GM21717 (cell line): ENCODE measurements around the gene CCDC28B.
"Not testable (repeated sequence)": the region's sequence is repeated elsewhere in the genome, so short reads cannot be mapped to it uniquely, and the experiment has no call there.

ENCODE experiments used
- ATAC-seq: cut with Tn5 transposase; IDR thresholded peaks from one replicate; pipeline ENCODE4 v1.9.1; 2021; ENCODE audit warnings: mild to moderate bottlenecking, moderate library complexity; ENCODE audit not compliant: unreplicated experiment

CCDC28B gene

DNA sequence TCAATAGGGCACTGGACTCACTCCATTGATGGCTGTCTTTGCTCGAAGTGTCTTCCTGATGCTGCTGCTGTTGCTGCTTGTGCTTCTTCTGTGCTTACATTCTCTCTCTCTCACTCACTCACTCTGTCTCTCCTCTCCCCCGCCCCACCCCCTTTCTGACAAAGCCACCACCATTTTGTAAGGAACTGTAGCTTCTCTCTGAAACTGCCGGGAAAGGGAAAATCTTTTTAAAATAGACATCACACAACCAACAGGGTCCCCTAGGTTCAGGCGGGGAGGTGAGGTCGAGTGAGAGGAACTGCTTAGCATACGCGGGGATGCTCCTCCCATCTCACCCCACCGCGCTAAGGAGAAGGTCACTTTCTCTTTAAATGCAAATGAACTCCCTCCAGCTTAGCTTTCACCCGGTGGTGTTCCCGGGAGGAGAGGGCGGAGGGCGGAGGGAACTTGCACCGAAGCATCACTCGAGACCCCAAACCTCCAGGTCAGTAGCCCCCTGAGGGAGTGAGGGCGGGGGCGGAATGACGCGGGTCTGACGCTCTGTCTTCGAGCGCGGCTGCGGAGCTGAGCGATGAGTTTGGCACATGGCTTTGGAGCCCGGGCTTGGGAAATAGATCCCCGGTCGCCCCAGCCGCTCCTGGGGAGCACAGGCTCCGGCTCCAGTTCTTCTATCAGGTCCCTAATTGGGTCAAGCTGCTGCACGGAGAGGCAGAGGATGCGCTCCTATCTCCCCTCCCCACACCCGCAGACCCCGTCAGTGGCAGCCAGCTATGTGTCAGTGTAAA, at the start of gene CCDC28B:
Gene CCDC28B (plus strand): TSS at position 370 of the 785 bp plus-strand sequence. CDS start 1,341 bp downstream, outside the sequence.
- no peak for ATAC-seq

DNA sequence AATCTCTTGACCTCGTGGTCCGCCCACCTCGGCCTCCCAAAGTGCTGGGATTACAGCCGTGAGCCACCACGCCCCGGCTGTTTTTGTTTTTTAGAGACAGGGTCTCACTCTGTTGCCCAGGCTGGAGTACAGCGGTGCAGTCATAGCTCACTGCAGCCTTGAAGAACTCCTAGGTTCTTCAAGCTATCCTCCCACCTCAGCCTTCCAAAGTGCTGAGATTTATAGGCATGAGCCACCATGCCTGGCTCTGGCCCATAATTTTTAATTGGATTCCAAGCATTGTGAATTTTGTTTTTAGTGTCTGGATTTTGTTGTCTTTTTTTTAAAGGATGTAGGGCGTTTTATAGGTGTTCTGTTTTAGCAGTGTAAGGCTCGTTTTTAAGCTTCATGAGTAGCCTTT, 49.5 kb upstream of the CCDC28B start:
- no peak for ATAC-seq

GRCh38 chr1:32151319-32151787, 49.0 kb upstream of the CCDC28B start:
- ATAC-seq: no peak

GRCh38 chr1:32159189-32159588, 41.2 kb upstream of the CCDC28B start:
- no peak for ATAC-seq

DNA sequence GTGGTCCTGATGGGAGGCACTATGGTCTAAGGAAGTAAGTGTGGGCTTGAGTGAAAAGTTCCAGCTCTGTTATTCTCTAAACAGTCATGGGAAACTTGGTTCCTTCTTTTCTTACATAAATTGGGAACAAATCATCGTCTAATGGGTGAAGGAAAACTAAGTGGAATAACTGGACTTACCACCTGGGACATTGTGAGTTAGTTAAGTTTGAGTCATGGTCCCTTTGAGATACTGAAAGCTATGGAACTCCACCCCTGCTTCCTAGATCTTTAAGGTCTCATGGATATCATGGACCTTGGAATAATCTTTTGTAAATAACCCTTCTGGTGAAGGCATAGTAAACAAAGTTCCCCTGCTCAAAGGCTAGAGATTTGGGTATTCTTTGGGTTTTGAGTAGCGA, 37.0 kb upstream of the CCDC28B start:
- no peak for ATAC-seq

DNA sequence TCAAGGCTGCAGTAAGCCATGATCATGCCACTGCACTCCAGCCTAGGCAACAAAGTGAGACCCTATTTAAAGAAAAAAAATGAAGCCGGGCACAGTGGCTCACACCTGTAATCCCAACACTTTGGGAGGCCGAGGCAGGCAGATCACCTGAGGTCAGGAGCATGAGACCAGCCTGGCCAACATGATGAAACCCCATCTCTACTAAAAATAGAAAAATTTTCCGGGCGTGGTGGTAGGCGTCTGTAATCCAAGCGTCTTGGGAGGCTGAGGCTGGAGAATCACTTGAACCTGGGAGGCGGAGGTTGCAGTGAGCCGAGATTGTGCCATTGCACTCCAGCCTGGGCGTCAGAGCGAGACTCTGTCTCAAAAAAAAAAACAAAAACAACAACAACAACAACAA, 34.8 kb upstream of the CCDC28B start:
- not testable (repeated sequence) for ATAC-seq

DNA sequence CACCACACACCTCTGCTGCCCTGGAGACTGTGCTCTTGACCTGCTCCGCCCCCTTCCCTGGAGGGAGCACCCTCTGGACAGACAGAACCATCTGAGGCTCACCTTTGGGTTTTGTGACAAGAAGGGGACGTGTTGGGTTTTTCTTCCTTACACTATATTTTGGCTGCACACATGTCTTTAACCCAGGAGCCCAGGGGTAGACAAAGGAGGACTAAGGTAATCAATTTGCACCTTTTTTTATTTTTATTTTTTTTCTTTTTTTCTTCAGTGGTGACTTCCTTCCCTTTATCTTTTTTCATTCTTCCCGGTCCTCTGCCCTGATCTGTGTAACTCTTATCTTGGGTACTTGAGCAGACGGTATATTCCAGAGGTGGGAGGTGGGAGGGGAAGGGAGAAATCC, 29.4 kb upstream of the CCDC28B start:
- ATAC-seq: no peak

DNA sequence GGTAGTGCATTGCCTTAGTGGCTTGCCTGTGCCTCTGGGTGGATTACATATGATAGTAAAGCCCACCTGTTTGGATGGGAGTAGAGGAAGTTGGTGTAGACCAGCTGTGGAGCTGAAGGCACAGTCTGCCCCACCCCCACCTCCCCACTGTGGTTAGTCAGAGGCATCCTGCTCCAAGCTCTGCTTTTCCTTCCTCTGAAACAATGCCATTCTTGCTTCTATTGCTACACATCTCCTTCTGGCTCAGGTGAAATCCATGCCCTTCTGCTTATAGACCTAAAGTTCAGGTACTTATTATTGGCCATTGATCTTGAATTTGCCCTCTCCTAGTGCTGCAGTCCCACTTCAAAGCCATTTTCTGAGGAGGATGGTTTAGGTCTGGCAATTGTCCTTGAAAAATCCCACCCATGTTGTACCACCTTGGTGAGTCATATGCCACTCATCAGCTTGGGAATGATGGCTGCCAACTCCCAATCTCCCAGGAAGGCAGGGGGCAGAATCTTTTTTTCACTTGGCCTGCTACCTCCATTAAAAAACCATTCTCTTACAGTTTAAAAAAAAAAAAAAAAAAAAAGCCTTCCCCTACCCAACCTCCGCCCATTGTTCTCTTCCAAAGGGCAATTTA, 27.7 kb upstream of the CCDC28B start:
- ATAC-seq: no peak

DNA sequence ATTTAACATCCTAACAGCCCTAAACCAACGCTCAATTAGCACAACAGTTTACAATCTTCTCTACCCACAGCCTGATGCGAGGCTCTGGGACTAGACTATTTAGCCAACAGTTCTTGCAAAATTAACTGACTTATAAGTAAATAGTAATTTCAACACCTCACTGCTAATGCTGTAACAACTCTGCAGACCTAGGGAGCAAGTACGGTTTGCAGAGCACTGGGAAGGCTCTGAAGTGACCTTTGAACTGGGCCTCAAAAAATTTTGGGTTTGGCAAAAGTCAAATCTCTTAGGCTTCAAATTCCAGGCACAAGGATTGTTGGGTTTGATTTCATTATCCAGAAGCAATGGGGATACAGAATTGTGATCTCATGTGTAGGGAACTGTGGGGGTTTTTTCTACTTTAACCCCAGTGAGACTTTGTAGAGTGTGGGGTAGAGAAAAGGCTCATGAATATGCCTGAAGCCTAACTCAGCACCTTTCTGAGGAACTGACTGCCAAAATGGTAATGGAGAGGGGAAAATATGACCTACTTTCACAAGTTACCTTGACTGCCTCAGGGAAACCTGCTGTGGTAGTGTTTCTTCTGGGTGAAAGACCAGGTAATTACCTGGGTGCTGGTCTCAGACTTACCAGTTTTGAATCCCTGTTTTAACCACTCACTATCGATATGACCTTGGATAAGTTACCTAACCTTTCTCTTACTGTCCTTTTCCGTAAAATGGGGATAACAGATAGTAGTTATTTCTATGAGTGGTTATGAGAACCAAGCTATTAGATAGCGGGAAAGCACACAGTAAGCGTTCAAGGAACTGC, 21.8 kb upstream of the CCDC28B start:
- no peak for ATAC-seq

GRCh38 chr1:32179193-32179442, 21.3 kb upstream of the CCDC28B start:
- ATAC-seq: peak; percentile 9

GRCh38 chr1:32179443-32180185, 20.8 kb upstream of the CCDC28B start, which contains the start of gene TXLNA:
Gene TXLNA, plus strand, starts transcription at chr1:32179675. Its CDS starts 671 bp downstream, at chr1:32180346.
- peak; percentile 67 for ATAC-seq

DNA sequence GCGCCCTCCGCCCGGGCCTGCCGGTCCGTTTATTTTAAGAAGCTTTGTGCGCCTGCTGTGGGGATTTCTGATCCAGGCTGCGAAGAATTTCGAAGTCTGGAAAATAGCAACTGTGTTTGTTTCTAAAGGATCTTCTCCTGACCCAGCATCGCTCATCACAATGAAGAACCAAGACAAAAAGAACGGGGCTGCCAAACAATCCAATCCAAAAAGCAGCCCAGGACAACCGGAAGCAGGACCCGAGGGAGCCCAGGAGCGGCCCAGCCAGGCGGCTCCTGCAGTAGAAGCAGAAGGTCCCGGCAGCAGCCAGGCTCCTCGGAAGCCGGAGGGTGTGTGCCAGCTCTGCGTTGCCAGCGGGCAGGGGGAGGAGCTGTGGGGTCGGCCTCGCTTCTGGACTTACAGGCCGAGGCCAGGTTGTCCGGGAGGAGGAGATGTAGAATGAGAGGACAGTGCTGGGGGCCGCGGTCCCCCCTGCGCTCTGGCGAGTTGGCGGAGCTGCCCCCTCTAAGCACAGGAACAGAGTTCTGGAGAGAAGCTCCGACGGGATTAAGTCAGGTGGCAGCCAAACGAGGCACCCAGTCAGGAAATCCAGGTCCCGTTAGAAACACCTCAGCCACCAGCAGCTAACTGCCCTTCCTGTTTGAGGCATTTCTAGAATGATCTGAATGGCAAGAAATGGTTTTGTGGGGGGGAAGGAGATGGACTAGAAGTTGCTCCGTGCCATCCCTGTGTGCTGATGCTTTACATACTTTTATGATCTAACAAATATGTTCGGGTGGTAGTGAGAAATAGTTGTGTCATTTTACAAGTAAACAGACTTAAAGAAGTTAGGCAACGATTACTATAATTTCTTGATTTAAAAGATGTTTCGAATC, 20.0 kb upstream of the CCDC28B start:
- no peak for ATAC-seq

DNA sequence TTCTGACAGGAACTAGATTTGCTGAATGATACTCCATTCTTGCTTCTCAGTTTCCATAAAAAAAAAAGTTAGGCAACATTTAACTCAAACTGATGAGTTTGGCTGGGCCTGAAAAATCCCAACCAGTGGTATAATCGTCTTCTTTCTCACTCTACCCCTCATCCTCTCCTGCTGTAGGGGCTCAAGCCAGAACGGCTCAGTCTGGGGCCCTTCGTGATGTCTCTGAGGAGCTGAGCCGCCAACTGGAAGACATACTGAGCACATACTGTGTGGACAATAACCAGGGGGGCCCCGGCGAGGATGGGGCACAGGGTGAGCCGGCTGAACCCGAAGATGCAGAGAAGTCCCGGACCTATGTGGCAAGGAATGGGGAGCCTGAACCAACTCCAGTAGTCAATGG, 19.3 kb upstream of the CCDC28B start:
- no peak for ATAC-seq

- no peak for ATAC-seq
Measured at GRCh38 chr1:32181563-32181962, 18.8 kb upstream of the CCDC28B start.

DNA sequence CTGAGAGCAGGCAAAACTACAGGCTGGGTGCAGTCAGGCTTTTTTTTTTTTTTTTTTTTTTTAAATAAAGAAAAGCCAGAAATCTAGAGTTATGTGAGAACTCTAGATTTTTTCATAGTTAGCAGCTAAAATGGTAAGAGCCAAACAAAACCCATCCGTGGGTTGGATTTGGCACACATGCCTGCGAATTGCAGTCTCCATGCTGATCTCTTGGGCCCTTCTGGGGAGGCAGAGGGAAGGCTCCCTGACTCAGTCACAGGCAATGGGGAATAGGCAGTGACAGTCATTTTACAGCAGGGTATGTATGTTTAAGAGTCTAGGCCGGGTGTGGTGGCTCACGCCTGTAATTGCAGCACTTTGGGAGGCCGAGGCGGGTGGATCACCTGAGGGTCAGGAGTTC, 18.3 kb upstream of the CCDC28B start:
- no peak for ATAC-seq

GRCh38 chr1:32184650-32185049, 15.7 kb upstream of the CCDC28B start:
- no peak for ATAC-seq

GRCh38 chr1:32186077-32186476, 14.3 kb upstream of the CCDC28B start:
- ATAC-seq: no peak

DNA sequence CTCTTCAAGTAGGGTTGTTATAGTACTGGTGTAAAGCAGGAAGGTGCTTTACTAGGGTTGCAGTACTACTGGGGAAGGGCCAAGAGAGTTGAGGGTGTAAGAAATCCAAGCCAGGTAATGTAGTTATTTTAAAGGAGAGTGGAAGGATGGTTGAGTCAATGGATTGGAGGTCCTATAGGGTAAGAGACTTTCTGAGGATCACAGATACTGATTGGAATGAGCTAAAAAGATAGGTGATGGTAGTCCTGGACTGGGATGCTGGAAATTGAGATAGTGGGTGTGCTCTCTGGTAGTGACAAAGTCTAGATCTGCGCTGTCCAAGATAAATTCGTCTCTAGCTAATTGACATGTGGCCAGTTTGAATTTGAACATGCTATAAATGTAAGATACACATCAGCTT, 13.9 kb upstream of the CCDC28B start:
- no peak for ATAC-seq

- ATAC-seq: no peak
Measured at GRCh38 chr1:32187850-32188249, 12.5 kb upstream of the CCDC28B start.
